Neural progenitor cell (in vitro differentiated cells): ENCODE data around the gene IGF2BP1. TPM values are rescaled to one million over a fixed set of nuclear protein-coding genes. Genes with fewer than 3 reads are reported as not detected.

Source experiments
- DNase-seq: peaks from one replicate; pipeline ENCODE4 v3.0.0-alpha.2; 2016; ENCODE audit warnings: low spot score
- H2AFZ ChIP-seq: fragments of 200-600 bp; sonication (generic); replicated peaks from 2 replicates; pipeline ENCODE4 v1.6.1; 2016; ENCODE audit warnings: antibody characterized with exemption
- H3F3A ChIP-seq: fragments of 200-600 bp; sonication (generic); 2 replicates; pipeline ENCODE4 v1.6.1; 2016; ENCODE audit warnings: antibody characterized with exemption, low read depth
- H3K27ac ChIP-seq: fragments of 200-600 bp; sonication (generic); 2 replicates; pipeline ENCODE4 v1.5.1; 2016; ENCODE audit warnings: mild to moderate bottlenecking
- H3K27me3 ChIP-seq: fragments of 200-600 bp; sonication (generic); 2 replicates; pipeline ENCODE4 v1.6.1; 2016; ENCODE audit warnings: mild to moderate bottlenecking, moderate library complexity
- H3K36me3 ChIP-seq: fragments of 200-600 bp; sonication (generic); 2 replicates; pipeline ENCODE4 v1.5.1; 2016
- H3K4me1 ChIP-seq: fragments of 200-600 bp; sonication (generic); 2 replicates; pipeline ENCODE4 v1.6.1; 2016; ENCODE audit warnings: mixed run types
- H3K4me2 ChIP-seq: fragments of 200-600 bp; sonication (generic); 2 replicates; pipeline ENCODE4 v1.6.1; 2016
- H3K4me3 ChIP-seq: fragments of 200-600 bp; sonication (generic); 2 replicates; pipeline ENCODE4 v1.5.1; 2016
- H3K79me2 ChIP-seq: fragments of 200-600 bp; sonication (generic); 2 replicates; pipeline ENCODE4 v1.6.1; 2016; ENCODE audit warnings: low read depth
- H3K9ac ChIP-seq: fragments of 200-600 bp; sonication (generic); 2 replicates; pipeline ENCODE4 v1.6.1; 2016
- H3K9me3 ChIP-seq: fragments of 200-600 bp; sonication (generic); 2 replicates; pipeline ENCODE4 v1.5.1; 2016; ENCODE audit warnings: low read depth
- H4K20me1 ChIP-seq: fragments of 200-600 bp; sonication (generic); 2 replicates; pipeline ENCODE4 v1.6.1; 2016; ENCODE audit warnings: low read depth
- H3K27ac Mint-ChIP-seq: 3 replicates; pipeline ENCODE4 v1.8.0; 2021; ENCODE audit warnings: mixed read lengths
- H3K27me3 Mint-ChIP-seq: 2 replicates; pipeline ENCODE4 v1.8.0; 2022; ENCODE audit warnings: low read depth, mild to moderate bottlenecking, inconsistent platforms, moderate library complexity, mixed read lengths; ENCODE audit not compliant: insufficient read depth
- H3K36me3 Mint-ChIP-seq: 3 replicates; pipeline ENCODE4 v1.8.0; 2021; ENCODE audit warnings: mixed read lengths
- H3K4me1 Mint-ChIP-seq: 3 replicates; pipeline ENCODE4 v1.8.0; 2021; ENCODE audit warnings: mixed read lengths
- H3K4me3 Mint-ChIP-seq: 3 replicates; pipeline ENCODE4 v1.8.0; 2021; ENCODE audit warnings: mild to moderate bottlenecking, moderate library complexity, mixed read lengths
- H3K9me3 Mint-ChIP-seq: 3 replicates; pipeline ENCODE4 v1.8.0; 2020; ENCODE audit warnings: mixed read lengths
- EZH2 ChIP-seq: fragments of 200-600 bp; sonication (generic); IDR thresholded peaks from 2 replicates; pipeline ENCODE4 v1.6.1; 2017; ENCODE audit warnings: antibody characterized with exemption, mild to moderate bottlenecking, moderate library complexity
- EZH2phosphoT487 ChIP-seq: fragments of 200-600 bp; sonication (generic); IDR thresholded peaks from 2 replicates; pipeline ENCODE4 v1.6.1; 2017; ENCODE audit warnings: antibody characterized with exemption
- total RNA-seq: library from RNA; depleted of rRNA; stranded (reverse); fragments of >200 nt; gene quantifications from 2 replicates; pipeline ENCODE4 v1.2.3, GENCODE V29; 2015; ENCODE audit warnings: low replicate concordance
- TF ChIP-seq, protein P1 (sequence below): fragments of 200-600 bp; sonication (generic); IDR thresholded peaks from 2 replicates; pipeline ENCODE4 v1.5.1; 2017; ENCODE audit warnings: antibody characterized with exemption, mild to moderate bottlenecking

The IGF2BP1 gene
- total RNA-seq, 1 donor from 2014 or later: 129 TPM

DNA sequence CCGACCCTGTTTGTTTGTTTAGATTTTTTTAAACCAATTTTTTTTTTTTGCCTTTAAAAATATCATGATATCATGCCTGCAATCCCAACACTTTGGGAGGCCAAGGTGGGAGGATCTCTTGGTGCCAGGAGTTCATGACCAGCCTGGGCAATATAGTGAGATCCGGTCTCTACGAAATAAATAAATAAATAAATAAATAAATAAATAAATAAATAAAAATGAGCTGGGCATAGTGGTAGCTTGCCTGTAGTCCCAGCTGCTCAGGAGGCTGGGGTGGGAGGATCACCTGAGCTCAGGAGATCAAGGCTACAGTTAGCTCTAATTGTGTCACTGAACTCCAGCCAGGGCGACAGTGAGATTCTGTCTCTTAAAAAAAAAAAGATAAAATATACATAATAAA lies 8.1 kb upstream of the IGF2BP1 start:
- Histone ChIP-seq H3K4me1 (peaks cover 42% of the 10 kb centered on the region), H4K20me1 (no peaks in the 10 kb centered on the region), H3K9me3 (no peaks in the 10 kb centered on the region), H3K4me2 (no peak overlapping the region), H3K79me2 (peaks cover 29% of the 10 kb centered on the region), H2AFZ (no peak overlapping the region), H3F3A (peaks cover 32% of the 10 kb centered on the region), H3K27ac (no peak overlapping the region), H3K9ac (no peak overlapping the region), H3K4me3 (no peak overlapping the region), H3K27me3 (no peaks in the 10 kb centered on the region), H3K36me3 (no peaks in the 10 kb centered on the region)
- Mint-ChIP-seq H3K27me3 (no peaks in the 10 kb centered on the region), H3K4me3 (no peak overlapping the region), H3K4me1 (peaks cover 44% of the 10 kb centered on the region), H3K9me3 (no peaks in the 10 kb centered on the region), H3K36me3 (no peaks in the 10 kb centered on the region), H3K27ac (no peak overlapping the region)
- TF ChIP-seq EZH2 (no peak), EZH2phosphoT487 (no peak)
- TF ChIP-seq, protein P1, sequence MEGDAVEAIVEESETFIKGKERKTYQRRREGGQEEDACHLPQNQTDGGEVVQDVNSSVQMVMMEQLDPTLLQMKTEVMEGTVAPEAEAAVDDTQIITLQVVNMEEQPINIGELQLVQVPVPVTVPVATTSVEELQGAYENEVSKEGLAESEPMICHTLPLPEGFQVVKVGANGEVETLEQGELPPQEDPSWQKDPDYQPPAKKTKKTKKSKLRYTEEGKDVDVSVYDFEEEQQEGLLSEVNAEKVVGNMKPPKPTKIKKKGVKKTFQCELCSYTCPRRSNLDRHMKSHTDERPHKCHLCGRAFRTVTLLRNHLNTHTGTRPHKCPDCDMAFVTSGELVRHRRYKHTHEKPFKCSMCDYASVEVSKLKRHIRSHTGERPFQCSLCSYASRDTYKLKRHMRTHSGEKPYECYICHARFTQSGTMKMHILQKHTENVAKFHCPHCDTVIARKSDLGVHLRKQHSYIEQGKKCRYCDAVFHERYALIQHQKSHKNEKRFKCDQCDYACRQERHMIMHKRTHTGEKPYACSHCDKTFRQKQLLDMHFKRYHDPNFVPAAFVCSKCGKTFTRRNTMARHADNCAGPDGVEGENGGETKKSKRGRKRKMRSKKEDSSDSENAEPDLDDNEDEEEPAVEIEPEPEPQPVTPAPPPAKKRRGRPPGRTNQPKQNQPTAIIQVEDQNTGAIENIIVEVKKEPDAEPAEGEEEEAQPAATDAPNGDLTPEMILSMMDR: no peak
- no peak for DNase-seq

DNA sequence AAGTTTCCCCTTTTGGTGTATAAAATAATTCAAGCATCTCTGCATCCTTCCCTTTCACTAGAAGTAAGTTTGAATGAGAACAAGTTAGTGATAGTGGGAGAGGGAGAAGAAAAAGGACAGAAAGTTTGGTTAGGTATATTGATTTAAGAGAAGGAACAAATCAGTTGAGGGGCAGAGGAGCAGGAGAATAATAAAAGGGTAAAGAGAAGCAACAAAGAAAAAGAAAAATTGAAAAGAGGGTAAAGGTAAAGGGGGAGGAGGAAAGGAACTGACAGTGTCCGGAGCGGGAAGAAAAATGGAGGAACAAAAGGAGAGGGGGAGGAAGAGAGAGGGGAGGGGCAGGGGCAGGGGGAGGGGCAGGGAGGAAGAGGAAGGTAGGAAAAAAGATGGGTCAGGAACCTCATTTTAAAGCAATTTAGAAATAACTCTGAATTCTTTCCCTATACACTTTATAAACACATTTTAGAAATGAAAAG lies 6.3 kb upstream of the IGF2BP1 start:
- Histone ChIP-seq H3K4me2 (peak overlapping the region; percentile 89), H3K9me3 (no peaks in the 10 kb centered on the region), H3K27me3 (no peaks in the 10 kb centered on the region), H3F3A (peaks cover 50% of the 10 kb centered on the region), H4K20me1 (no peaks in the 10 kb centered on the region), H3K4me1 (peaks cover 50% of the 10 kb centered on the region), H3K36me3 (no peaks in the 10 kb centered on the region), H2AFZ (peak overlapping the region; percentile 75), H3K27ac (peak overlapping the region; percentile 7), H3K9ac (peak overlapping the region; percentile 17), H3K79me2 (peaks cover 47% of the 10 kb centered on the region), H3K4me3 (peak overlapping the region; percentile 35)
- H3K4me3 Mint-ChIP-seq: peak overlapping the region; percentile 69
- TF ChIP-seq EZH2phosphoT487: no peak
- TF ChIP-seq, protein P1: no peak
- TF ChIP-seq EZH2: no peak
- no peaks in the 10 kb centered on the region for H3K9me3 Mint-ChIP-seq
- no peaks in the 10 kb centered on the region for H3K36me3 Mint-ChIP-seq
- H3K27ac Mint-ChIP-seq: peak overlapping the region; percentile 82
- H3K27me3 Mint-ChIP-seq: peaks cover 2% of the 10 kb centered on the region
- H3K4me1 Mint-ChIP-seq: peaks cover 49% of the 10 kb centered on the region
- peak; percentile 36 for DNase-seq

DNA sequence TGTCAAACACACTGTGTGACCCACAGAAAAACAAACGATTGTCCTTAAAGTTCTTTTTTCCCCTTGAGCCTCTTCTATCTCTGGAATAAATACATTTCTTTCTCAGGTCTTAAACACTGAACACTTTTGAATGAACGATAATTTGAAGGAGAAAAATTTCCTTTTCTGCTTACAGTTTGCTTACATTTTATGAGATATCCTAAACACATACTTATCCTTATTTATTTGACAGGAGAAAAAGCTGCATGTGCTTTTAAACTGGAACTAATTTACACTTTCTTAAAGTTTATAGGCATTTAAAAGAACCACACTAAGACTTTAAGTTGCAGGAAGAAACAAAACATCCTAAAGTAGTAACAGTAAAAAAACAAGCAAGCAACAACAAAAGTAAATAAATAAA lies 4.7 kb upstream of the IGF2BP1 start:
- Histone ChIP-seq H3K4me2 (peak overlapping the region; percentile 89), H3F3A (peaks cover 66% of the 10 kb centered on the region), H3K36me3 (no peaks in the 10 kb centered on the region), H3K79me2 (peaks cover 54% of the 10 kb centered on the region), H3K4me3 (no peak overlapping the region), H2AFZ (peak overlapping the region; percentile 38), H3K4me1 (peaks cover 50% of the 10 kb centered on the region), H4K20me1 (peaks cover 2% of the 10 kb centered on the region), H3K27ac (peak overlapping the region; percentile 98), H3K9ac (no peak overlapping the region), H3K9me3 (no peaks in the 10 kb centered on the region), H3K27me3 (no peaks in the 10 kb centered on the region)
- Mint-ChIP-seq H3K9me3 (no peaks in the 10 kb centered on the region), H3K27me3 (peaks cover 5% of the 10 kb centered on the region), H3K4me1 (peaks cover 46% of the 10 kb centered on the region), H3K4me3 (peak overlapping the region; percentile 55), H3K36me3 (no peaks in the 10 kb centered on the region), H3K27ac (peak overlapping the region; percentile 93)
- no peak for DNase-seq
- no peak for TF ChIP-seq EZH2phosphoT487
- TF ChIP-seq, protein P1: no peak
- no peak for TF ChIP-seq EZH2
